A549 (cell line): Measurements from ENCODE around the gene ARHGAP12. TPM values are rescaled to one million over a fixed set of nuclear protein-coding genes. Genes with fewer than 3 reads are reported as not detected.

Experiments used
- ATAC-seq, 2 experiments: fragments of 200-7000 bp in 1 of 2; fragments of >200 bp in 1 of 2; cut with Nextera tagmentation in 1 of 2; cut with Tn5 transposase in 1 of 2; 3 replicates each; pipeline versions ENCODE4 v1.8.0 to v1.9.1; 2018 to 2020; ENCODE audit warnings: mild to moderate bottlenecking in 1 of 2, moderate library complexity in 1 of 2
- CTCF ChIA-PET: fragments of 300-600 bp; sonication (Branson Sonifier 250); formaldehyde crosslinking; extraction: SDS; loops from one replicate; lab custom pipeline; 2021; ENCODE audit warnings: antibody characterized with exemption, inconsistent platforms; lab: Yijun Ruan, JAX
- POLR2A ChIA-PET: fragments of 350-600 bp; formaldehyde crosslinking; extraction: SDS; loops from one replicate; lab custom pipeline; 2021; ENCODE audit warnings: antibody characterized with exemption, inconsistent platforms; lab: Yijun Ruan, JAX
- DNase-seq, 2 experiments: peaks; one replicate each; pipeline versions ENCODE4 v3.0.0 to v3.0.0-alpha.2; 2011 to 2016; ENCODE audit warnings: low read depth in 1 of 2, low spot score in 1 of 2
- FAIRE-seq: peaks from 2 replicates; lab custom pipeline; 2011; peaks lifted over from hg19 to GRCh38; lab: Jason Lieb, UNC
- H3K27ac ChIP-seq, 2 experiments: fragments of >200 bp; sonication (Bioruptor Twin); formaldehyde crosslinking; 3 replicates each; pipeline ENCODE4 v1.5.1; 2016 to 2017
- H3K4me1 ChIP-seq: fragments of >200 bp; sonication (Bioruptor Twin); formaldehyde crosslinking; 3 replicates; pipeline ENCODE4 v1.6.1; 2016
- H3K4me2 ChIP-seq: fragments of >200 bp; sonication (Bioruptor Twin); formaldehyde crosslinking; 3 replicates; pipeline ENCODE4 v1.6.1; 2016
- H3K4me3 ChIP-seq: fragments of >200 bp; sonication (Bioruptor Twin); formaldehyde crosslinking; 3 replicates; pipeline ENCODE4 v1.5.1; 2016
- H3K9me3 ChIP-seq: fragments of >200 bp; sonication (Bioruptor Twin); formaldehyde crosslinking; 3 replicates; pipeline ENCODE4 v1.6.1; 2016
- EHF ChIP-seq: fragments of 250-450 bp; sonication (Bioruptor Pico); IDR thresholded peaks from 2 replicates; pipeline ENCODE4 v1.5.0; 2020; ENCODE audit warnings: mild to moderate bottlenecking
- EHMT2 ChIP-seq: fragments of 200-600 bp; sonication (generic); IDR thresholded peaks from 2 replicates; pipeline ENCODE4 v1.6.1; 2016; ENCODE audit warnings: antibody characterized with exemption, low read depth, mild to moderate bottlenecking, moderate library complexity
- FOSL2 ChIP-seq, 2 experiments: fragments of 450-650 bp in 1 of 2; fragments of >200 bp in 1 of 2; sonication (Bioruptor Twin) in 1 of 2; formaldehyde crosslinking; IDR thresholded peaks; 2 replicates each; pipeline versions ENCODE4 v1.5.0 to v1.6.1; 2016 to 2020; ENCODE audit warnings: mild to moderate bottlenecking in 1 of 2, moderate library complexity in 1 of 2
- JUN ChIP-seq, 2 experiments: fragments of >200 bp; sonication (Bioruptor Twin); formaldehyde crosslinking; IDR thresholded peaks; 2 replicates in 1 of 2; 3 replicates in 1 of 2; pipeline ENCODE4 v1.6.1; 2016 to 2017
- JUNB ChIP-seq: fragments of >200 bp; sonication (Bioruptor Twin); formaldehyde crosslinking; IDR thresholded peaks from 2 replicates; pipeline ENCODE4 v1.6.1; 2016
- KDM5A ChIP-seq: fragments of 200-600 bp; sonication (generic); IDR thresholded peaks from 2 replicates; pipeline ENCODE4 v1.6.1; 2016; ENCODE audit warnings: antibody characterized with exemption, mild to moderate bottlenecking
- MAFK ChIP-seq: fragments of 450-650 bp; IDR thresholded peaks from 2 replicates; pipeline ENCODE4 v1.6.1; 2014; ENCODE audit not compliant: partially characterized antibody
- MAX ChIP-seq: IDR thresholded peaks from 2 replicates; pipeline ENCODE4 v1.6.1; 2012
- MAZ ChIP-seq: fragments of 150-350 bp; IDR thresholded peaks from 2 replicates; pipeline ENCODE4 v1.6.1; 2014; ENCODE audit warnings: antibody characterized with exemption, low read depth, low read length, borderline replicate concordance
- NPAS2 ChIP-seq: fragments of 250-450 bp; sonication (Bioruptor Pico); IDR thresholded peaks from 2 replicates; pipeline ENCODE4 v1.8.0; 2022; ENCODE audit warnings: mild to moderate bottlenecking, moderate library complexity, borderline replicate concordance
- NR3C1 ChIP-seq: fragments of >200 bp; sonication (Bioruptor Twin); formaldehyde crosslinking; IDR thresholded peaks from 3 replicates; pipeline ENCODE4 v1.6.1; 2017
- POLR2A ChIP-seq: IDR thresholded peaks from 2 replicates; pipeline ENCODE4 v1.6.1; 2012; ENCODE audit warnings: mild to moderate bottlenecking, low read length
- POLR2AphosphoS2 ChIP-seq: conservative IDR thresholded peaks from 2 replicates; pipeline ENCODE4 v1.6.1; 2012; ENCODE audit warnings: low read length, improper control_type of control experiment, inconsistent platforms
- RNF2 ChIP-seq: fragments of 200-600 bp; sonication (generic); IDR thresholded peaks from 2 replicates; pipeline ENCODE4 v1.6.1; 2016; ENCODE audit warnings: low read depth, mild to moderate bottlenecking, antibody characterized with exemption, moderate library complexity, borderline replicate concordance
- TFCP2L1 ChIP-seq: fragments of 250-450 bp; sonication (Bioruptor Pico); IDR thresholded peaks from 2 replicates; pipeline ENCODE4 v1.5.0; 2021; ENCODE audit warnings: mild to moderate bottlenecking
- TP53 ChIP-seq: fragments of 250-450 bp; sonication (Bioruptor Pico); IDR thresholded peaks from 2 replicates; pipeline ENCODE4 v1.5.0; 2021; ENCODE audit warnings: mild to moderate bottlenecking, moderate library complexity
- ZFP36 ChIP-seq: fragments of 450-650 bp; IDR thresholded peaks from 2 replicates; pipeline ENCODE4 v1.6.1; 2014; ENCODE audit warnings: borderline replicate concordance; ENCODE audit not compliant: partially characterized antibody
- WGBS: methylation state at CpG from one replicate; pipeline ENCODE4 v1.1.6; 2017; ENCODE audit errors: missing lambda C conversion rate; 5-methylcytosine and 5-hydroxymethylcytosine counted together
- polyA plus RNA-seq, 4 experiments: library from polyadenylated mRNA; depleted of rRNA in 3 of 4; stranded (reverse); fragments of >200 nt; fragmentation: RNase III in 1 of 4; extraction: RNeasy Plus Mini Kit Qiagen cat#74134 plus additional on column Dnase treatment in 1 of 4; gene quantifications; 2 replicates in 3 of 4; 3 replicates in 1 of 4; pipeline ENCODE4 v1.2.3, GENCODE V29; 2011 to 2017

ARHGAP12 gene
- polyA plus RNA-seq, 2 of the 4 experiments (the other 2 are of a cell fraction) = 22.1 to 49.3 TPM

DNA sequence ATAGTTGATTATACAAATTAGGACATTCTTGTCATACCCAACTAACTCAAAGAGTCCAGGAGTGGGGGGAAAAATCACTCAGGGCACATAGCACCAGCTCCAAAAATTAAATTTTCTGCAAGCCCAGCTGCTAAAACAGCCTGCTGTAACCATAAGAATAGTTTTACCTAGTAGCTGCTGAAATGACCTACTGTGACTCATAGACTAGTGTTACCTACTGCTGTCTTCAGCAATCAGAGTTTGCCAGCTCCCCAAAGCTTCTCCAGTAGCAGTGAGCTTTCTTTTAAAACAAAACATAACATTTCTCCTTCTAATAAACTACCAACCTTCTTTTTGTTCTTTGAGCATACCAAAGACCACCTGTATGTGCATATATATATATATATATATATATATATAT is 4.2 kb upstream of the ARHGAP12 start:
- CTCF ChIA-PET = interaction anchor here (0.7 to 2.1 kb wide), 3 partner anchors 15 to 71 kb away, joined by 3 to 10 read pairs (median 5); no protein-coding TSS in a partner anchor
- POLR2A ChIA-PET = no interaction called here
- peaks cover 48% of the 10 kb centered on the region for H3K4me1 ChIP-seq

DNA sequence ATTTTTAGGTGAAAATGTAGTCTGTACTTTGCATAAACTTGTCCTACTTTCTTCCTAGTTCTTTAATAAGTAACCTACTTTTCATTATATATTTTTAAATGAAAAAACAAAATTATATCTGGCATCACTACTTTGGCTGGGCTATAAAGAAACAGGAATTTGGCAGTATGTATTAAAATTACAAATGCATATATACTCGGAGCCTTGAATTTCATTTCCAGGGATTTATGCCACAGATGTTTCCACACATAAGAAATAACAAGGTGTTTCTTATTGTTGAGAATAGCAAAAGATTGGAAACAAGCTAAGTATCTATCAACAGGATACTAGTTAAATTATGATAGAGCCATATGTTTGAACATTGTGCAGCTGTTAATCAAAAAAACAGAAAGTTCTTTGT is 2.2 kb upstream of the ARHGAP12 start:
- Histone ChIP-seq H3K27ac (peak overlapping the region; percentile 97 to 99), H3K4me3 (peak overlapping the region; percentile 91; the same call in 2 of the 3 replicates), H3K4me2 (peak overlapping the region; percentile 74), H3K9me3 (no peaks in the 10 kb centered on the region), H3K4me1 (peaks cover 42% of the 10 kb centered on the region)
- TF ChIP-seq KDM5A (no peak), TP53 (CRISPR knock-in tag) (no peak), RNF2 (no peak), POLR2A (no peak), JUNB (no peak), EHMT2 (no peak), JUN (IDR thresholded peaks at IDR 0.05) (no peak)
- 39% methylated on average over 1 of the region's 1 CpG for WGBS
- FAIRE-seq (no peak), ATAC-seq (no peak), DNase-seq (no peak)
- ChIA-PET POLR2A (interaction anchor here (0.6 to 3.8 kb wide), 5 partner anchors 10 to 65 kb away, joined by 3 to 30 read pairs (median 4); no protein-coding TSS in a partner anchor), CTCF (interaction anchor here (0.8 to 4.4 kb wide), 4 partner anchors 10 to 69 kb away, joined by 3 to 33 read pairs (median 4); no protein-coding TSS in a partner anchor)

More for the DNA sequence above, 4.2 kb upstream of the ARHGAP12 start:
- peak overlapping the region; percentile 13; the same call in 1 of the 3 replicates for H3K4me2 ChIP-seq
- FAIRE-seq = no peak
- TF ChIP-seq TFCP2L1 (CRISPR knock-in tag) (no peak), FOSL2 (IDR thresholded peaks at IDR 0.05) (no peak), FOSL2 (CRISPR knock-in tag; IDR thresholded peaks at IDR 0.05) (0 out of 2 replicates have a peak, but pooled peaks have one; percentile 26), EHF (CRISPR knock-in tag) (no peak)
- no peaks in the 10 kb centered on the region for H3K9me3 ChIP-seq
- no peak overlapping the region for H3K4me3 ChIP-seq
- H3K27ac ChIP-seq = peak overlapping the region; percentile 19 to 68; a peak in 4 of 6 replicates
- no peak for ATAC-seq
- no peak for DNase-seq

- ATAC-seq (no peak), FAIRE-seq (no peak)
Observed at GRCh38 chr10:31930023-31930751, 1.6 kb upstream of the ARHGAP12 start.

DNA sequence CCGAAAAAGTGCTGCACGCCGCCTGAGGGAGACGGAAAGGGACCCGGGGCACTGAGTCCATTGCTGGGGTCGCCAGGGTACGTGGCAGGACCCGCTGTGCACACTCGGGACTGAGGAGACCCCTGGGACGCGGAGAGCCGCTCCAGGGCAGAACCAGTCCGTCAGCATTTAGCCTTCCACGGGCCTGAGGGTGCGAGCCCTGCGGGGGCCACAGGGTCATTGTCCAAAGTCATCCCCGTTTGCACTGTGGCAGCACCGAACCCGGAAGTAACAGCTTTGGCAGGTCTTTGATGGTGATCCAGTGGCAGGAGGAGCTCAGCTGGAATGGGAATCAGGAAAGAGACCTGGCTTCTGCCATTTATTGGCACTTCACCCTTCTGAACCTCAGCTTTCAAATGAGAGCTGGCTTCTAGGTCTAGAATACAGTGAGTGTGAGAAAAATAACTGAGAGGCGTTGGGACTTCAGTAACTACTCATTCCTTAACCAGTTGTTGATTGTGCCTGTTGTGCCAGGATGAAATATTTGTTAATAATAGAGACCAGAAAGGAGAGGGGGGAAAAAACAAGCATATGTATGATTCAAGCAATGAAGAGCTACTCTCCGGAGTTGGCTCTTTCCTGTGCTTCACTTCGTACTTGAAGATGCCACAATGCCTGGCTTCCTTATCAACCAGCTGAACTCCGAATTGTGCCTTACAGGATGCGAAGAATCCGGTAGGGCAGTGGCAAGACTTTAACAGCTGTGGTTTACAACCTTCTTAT is 811 bp upstream of the ARHGAP12 start:
- Histone ChIP-seq H3K27ac (peak overlapping the region; percentile 97 to 99), H3K4me3 (peak overlapping the region; percentile 91), H3K9me3 (no peaks in the 10 kb centered on the region), H3K4me2 (peak overlapping the region; percentile 74), H3K4me1 (peaks cover 49% of the 10 kb centered on the region)
- ATAC-seq = peak; percentile 52 to 70
- FAIRE-seq = no peak
- POLR2A ChIA-PET = interaction anchor here (0.6 to 3.8 kb wide), 16 partner anchors 8 to 449 kb away, joined by 3 to 30 read pairs (median 5); no protein-coding TSS in a partner anchor
- CTCF ChIA-PET = interaction anchor here (0.9 to 4.4 kb wide), 8 partner anchors 8 to 71 kb away, joined by 3 to 33 read pairs (median 4); no protein-coding TSS in a partner anchor
- under 1% methylated on average over 19 of the region's 25 CpGs for WGBS
- peak; percentile 3 for TF ChIP-seq MAFK
- TF ChIP-seq POLR2A = peak; percentile 48
- no peak for TF ChIP-seq MAX
- peak; percentile 52 to 64 for DNase-seq

More at GRCh38 chr10:31930023-31930751, 1.6 kb upstream of the ARHGAP12 start:
- Histone ChIP-seq H3K4me1 (peaks cover 42% of the 10 kb centered on the region), H3K9me3 (no peaks in the 10 kb centered on the region), H3K4me3 (peak overlapping the region; percentile 91), H3K27ac (peak overlapping the region; percentile 97 to 99), H3K4me2 (peak overlapping the region; percentile 74)
- no peak for DNase-seq
- ChIA-PET POLR2A (interaction anchor here (0.6 to 3.8 kb wide), 12 partner anchors 7 to 68 kb away, joined by 3 to 30 read pairs (median 7); no protein-coding TSS in a partner anchor), CTCF (interaction anchor here (0.9 to 4.4 kb wide), 8 partner anchors 9 to 72 kb away, joined by 3 to 33 read pairs (median 4); no protein-coding TSS in a partner anchor)
- TF ChIP-seq NR3C1 (no peak), ZFP36 (no peak), EHF (CRISPR knock-in tag) (no peak), NPAS2 (no peak), MAZ (no peak), POLR2AphosphoS2 (no peak)
- WGBS = 11% methylated on average over 11 of the region's 11 CpGs
